ENCODE results near the gene PTH1R. TPM values are rescaled to one million over a fixed set of nuclear protein-coding genes. Genes with fewer than 3 reads are reported as not detected.
"Not testable (repeated sequence)": the region's sequence is repeated elsewhere in the genome, so short reads cannot be mapped to it uniquely, and the experiment has no call there.

The PTH1R gene
- total RNA-seq, 2 experiments from 2014 or later, result not detected

- H3K27ac Mint-ChIP-seq, result no peak overlapping the region
These were observed 27.7 kb downstream of the PTH1R start for GRCh38 chr3:46905213-46905560.

GRCh38 chr3:46905661-46906451 lies 28.3 kb downstream of the PTH1R start:
- intact Hi-C loops (cut with micrococcal nuclease), result loop anchor here (5.0 kb wide), 1 partner anchor 59 kb away; no protein-coding TSS in a partner anchor
- H3K27ac Mint-ChIP-seq, result no peak overlapping the region
- no peaks in the 10 kb centered on the region for H3K27me3 Mint-ChIP-seq
- ChIA-PET POLR2A (no interaction called here), CTCF (no interaction called here)
- H3K36me3 Mint-ChIP-seq, result no peaks in the 10 kb centered on the region
- no peaks in the 10 kb centered on the region for H3K9me3 Mint-ChIP-seq
- peaks cover 7% of the 10 kb centered on the region for H3K4me1 Mint-ChIP-seq (ENCODE audit: low read depth)
- DNase-seq, result no peak
- H3K4me3 Mint-ChIP-seq, result no peak overlapping the region

More at GRCh38 chr3:46905213-46905560, 27.7 kb downstream of the PTH1R start:
- Mint-ChIP-seq H3K36me3 (no peaks in the 10 kb centered on the region), H3K4me1 (ENCODE audit: low read depth) (peaks cover 7% of the 10 kb centered on the region), H3K9me3 (no peaks in the 10 kb centered on the region), H3K4me3 (no peak overlapping the region), H3K27me3 (no peaks in the 10 kb centered on the region)
- intact Hi-C loops (cut with micrococcal nuclease), result loop anchor here (5.0 kb wide), 1 partner anchor 58 kb away; no protein-coding TSS in a partner anchor
- ChIA-PET POLR2A (no interaction called here), CTCF (interaction anchor here (0.6 kb wide), 1 partner anchor 8 kb away, joined by 5 read pairs; no protein-coding TSS in a partner anchor)
- DNase-seq, result no peak

DNA sequence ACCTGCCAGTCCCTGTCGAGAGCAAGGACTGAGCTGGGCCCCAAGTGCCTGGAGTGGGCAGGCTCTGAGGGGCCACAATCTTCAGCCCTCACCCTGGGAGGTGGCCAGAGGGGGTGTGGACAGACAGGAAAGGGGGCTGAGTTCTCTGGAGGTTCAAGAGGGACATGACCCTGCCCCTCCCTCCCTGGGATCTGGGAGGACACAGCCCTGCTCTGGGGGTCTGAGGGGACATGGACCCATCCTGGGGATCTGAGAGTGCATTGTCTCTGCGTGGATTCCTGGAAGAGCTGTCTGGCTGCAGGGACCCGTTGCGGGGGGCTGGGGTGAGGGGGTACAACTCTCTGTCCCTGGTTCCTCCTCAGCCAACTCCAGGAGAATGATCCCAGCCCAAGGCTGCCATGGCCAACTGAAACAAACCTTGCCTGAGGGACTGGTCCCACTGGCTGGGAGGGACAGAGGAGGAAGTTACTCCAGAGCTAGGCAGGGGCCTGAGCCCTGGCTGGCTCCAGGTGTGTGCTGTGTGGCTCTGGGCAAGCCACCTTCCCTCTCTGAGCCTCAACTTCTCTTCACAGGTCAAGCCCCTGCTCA lies 29.0 kb downstream of the PTH1R start:
- H3K9me3 Mint-ChIP-seq, result no peaks in the 10 kb centered on the region
- intact Hi-C loops (cut with micrococcal nuclease), result loop anchor here (5.0 kb wide), 1 partner anchor 59 kb away; no protein-coding TSS in a partner anchor
- no peak for DNase-seq
- peaks cover 7% of the 10 kb centered on the region for H3K4me1 Mint-ChIP-seq (ENCODE audit: low read depth)
- H3K27me3 Mint-ChIP-seq, result no peaks in the 10 kb centered on the region
- POLR2A ChIA-PET, result no interaction called here
- no peak overlapping the region for H3K27ac Mint-ChIP-seq
- H3K36me3 Mint-ChIP-seq, result no peaks in the 10 kb centered on the region
- CTCF ChIA-PET, result no interaction called here
- H3K4me3 Mint-ChIP-seq, result no peak overlapping the region

DNA sequence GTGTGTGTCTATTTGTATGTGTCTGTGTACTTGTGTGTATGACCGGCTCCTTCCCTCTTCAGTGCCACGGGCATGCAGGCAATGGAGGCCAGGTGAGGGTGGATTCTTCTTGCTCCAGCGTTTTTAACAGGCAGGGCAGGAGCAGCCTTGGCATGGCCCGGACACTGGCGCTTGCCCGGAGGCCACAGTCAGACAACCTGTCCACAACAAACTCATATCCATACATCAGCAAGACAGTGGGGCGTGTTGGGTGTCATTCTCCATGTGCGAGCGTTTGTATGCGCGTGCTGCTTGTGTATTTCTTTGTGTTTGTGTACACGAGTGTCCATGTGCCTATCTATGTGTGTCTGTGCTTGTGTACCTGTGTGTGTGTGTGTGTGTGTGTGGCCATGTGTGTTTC lies 29.8 kb downstream of the PTH1R start:
- intact Hi-C loops (cut with micrococcal nuclease), result loop anchor here (5.0 kb wide), 1 partner anchor 60 kb away; no protein-coding TSS in a partner anchor
- CTCF ChIA-PET, result no interaction called here
- Mint-ChIP-seq H3K27ac (no peak overlapping the region), H3K4me1 (ENCODE audit: low read depth) (peaks cover 7% of the 10 kb centered on the region), H3K4me3 (no peak overlapping the region), H3K27me3 (no peaks in the 10 kb centered on the region), H3K9me3 (no peaks in the 10 kb centered on the region), H3K36me3 (no peaks in the 10 kb centered on the region)
- POLR2A ChIA-PET, result no interaction called here
- no peak for DNase-seq

- POLR2A ChIA-PET, result no interaction called here
- CTCF ChIA-PET, result no interaction called here
- DNase-seq, result no peak
- Mint-ChIP-seq H3K27me3 (no peaks in the 10 kb centered on the region), H3K36me3 (no peaks in the 10 kb centered on the region), H3K27ac (no peak overlapping the region), H3K9me3 (no peaks in the 10 kb centered on the region), H3K4me3 (no peak overlapping the region), H3K4me1 (ENCODE audit: low read depth) (peaks cover 9% of the 10 kb centered on the region)
- intact Hi-C loops (cut with micrococcal nuclease), result loop anchor here (5.0 kb wide), 1 partner anchor 61 kb away; no protein-coding TSS in a partner anchor
These were observed 30.4 kb downstream of the PTH1R start for GRCh38 chr3:46907960-46908293.

DNA sequence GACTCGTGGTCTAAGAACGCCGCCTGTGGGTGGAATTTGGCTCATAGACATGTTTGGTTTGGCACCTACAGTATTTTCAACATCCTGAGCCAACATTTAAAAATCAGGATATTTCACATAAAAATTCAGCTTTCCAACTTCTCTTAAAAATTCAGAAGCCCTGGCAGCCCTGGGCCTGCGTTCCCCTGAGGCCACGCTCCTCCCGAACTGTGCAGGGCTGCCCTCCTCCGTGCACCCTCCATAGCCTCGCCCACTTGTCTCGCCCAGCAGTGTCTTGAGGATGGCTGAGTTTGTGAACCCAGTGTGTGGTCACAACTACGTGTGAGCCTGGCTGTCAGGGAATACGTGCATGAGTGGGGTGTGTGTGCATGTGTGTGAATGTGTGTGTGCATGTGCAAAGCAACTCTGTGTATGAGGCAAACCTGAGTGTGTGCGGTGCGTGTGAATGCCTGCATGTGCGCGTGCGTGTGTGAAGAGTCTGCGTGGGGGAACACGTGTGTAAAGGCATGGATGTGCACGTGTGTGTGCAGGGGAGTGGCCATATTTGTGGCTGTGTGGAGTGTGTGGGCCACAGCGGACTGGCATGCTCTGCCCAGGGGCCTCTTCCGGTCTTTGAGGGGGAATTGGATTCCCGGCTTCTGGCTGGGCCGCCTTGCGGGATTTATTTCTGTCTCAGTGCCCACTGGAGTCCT lies 30.9 kb downstream of the PTH1R start:
- intact Hi-C loops (cut with micrococcal nuclease), result loop anchor here (5.0 kb wide), 1 partner anchor 61 kb away; no protein-coding TSS in a partner anchor
- H3K27ac Mint-ChIP-seq, result no peak overlapping the region

DNA sequence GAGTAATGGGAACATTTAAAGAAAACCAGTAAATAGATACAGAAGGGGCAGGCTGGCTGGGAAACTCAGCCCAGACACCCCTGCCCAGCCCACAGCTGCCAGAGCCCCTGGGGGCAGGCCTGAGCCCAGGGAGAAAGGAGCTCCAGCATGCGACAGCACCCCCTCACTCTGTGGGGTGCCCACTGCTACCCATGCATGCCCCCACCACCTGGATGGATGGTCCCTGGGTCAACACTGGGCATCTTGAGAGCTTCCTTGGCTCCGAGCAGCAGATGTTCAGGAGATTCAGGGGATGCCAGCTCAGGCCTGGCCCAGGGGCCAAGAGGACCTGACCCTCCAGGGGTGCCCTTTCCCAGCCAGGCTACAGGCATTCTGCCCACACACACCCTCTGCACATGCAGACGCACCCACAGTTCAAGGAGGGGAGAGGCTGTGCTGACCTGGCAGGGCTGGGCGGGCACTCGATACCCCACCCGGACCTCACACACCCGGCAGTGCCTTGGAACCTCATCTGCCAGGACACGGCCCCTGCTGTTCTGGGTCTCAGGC lies 31.5 kb downstream of the PTH1R start:
- Mint-ChIP-seq H3K4me3 (no peak overlapping the region), H3K27me3 (no peaks in the 10 kb centered on the region), H3K27ac (no peak overlapping the region), H3K9me3 (no peaks in the 10 kb centered on the region), H3K36me3 (no peaks in the 10 kb centered on the region), H3K4me1 (ENCODE audit: low read depth) (peaks cover 19% of the 10 kb centered on the region)
- intact Hi-C loops (cut with micrococcal nuclease), result loop anchor here (1.0 to 5.0 kb wide), 2 partner anchors 43 to 62 kb away; no protein-coding TSS in a partner anchor
- no peak for DNase-seq
- POLR2A ChIA-PET, result no interaction called here
- CTCF ChIA-PET, result interaction anchor here (0.6 to 1.9 kb wide), 24 partner anchors 10 to 420 kb away, joined by 3 to 26 read pairs (median 4); partner anchors contain the start of genes ALS2CL and PRSS50

More for the DNA sequence above, 30.9 kb downstream of the PTH1R start:
- CTCF ChIA-PET, result interaction anchor here (1.4 to 1.9 kb wide), 8 partner anchors 10 to 191 kb away, joined by 3 to 26 read pairs (median 8); partner anchors contain the start of gene PRSS50
- H3K36me3 Mint-ChIP-seq, result no peaks in the 10 kb centered on the region
- POLR2A ChIA-PET, result no interaction called here
- no peaks in the 10 kb centered on the region for H3K27me3 Mint-ChIP-seq
- H3K4me1 Mint-ChIP-seq (ENCODE audit: low read depth), result peaks cover 12% of the 10 kb centered on the region
- DNase-seq, result no peak
- no peaks in the 10 kb centered on the region for H3K9me3 Mint-ChIP-seq
- no peak overlapping the region for H3K4me3 Mint-ChIP-seq

DNA sequence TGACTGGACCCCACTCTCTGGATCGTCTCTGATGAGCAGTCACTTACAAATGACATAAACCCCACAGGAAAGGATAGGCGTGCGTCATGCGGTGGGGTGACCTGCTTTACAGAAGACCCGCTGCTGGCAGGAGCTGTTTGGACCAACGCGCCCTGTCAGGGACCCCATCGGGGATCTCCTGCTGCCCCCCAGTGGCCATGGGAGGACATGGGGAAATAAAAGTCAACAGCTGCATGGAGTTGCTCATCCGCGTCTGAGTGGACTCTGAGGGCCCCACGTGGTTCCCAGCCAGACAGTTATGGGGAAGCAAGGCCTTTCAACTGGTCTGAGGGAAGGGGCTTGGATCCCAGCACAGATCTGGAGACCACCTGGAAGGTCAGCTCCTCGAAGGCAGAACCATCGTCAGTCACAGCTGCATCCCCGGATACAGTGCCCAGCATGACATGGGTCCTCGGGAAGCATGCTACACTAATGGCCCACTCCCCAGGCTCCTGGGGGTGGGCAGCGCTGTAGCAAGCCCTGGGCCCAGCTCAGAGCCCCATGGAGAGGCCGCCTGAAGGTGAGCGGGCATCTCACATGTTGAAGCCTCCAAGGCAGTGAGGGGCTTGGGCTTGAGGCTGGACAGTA lies 32.1 kb downstream of the PTH1R start:
- Mint-ChIP-seq H3K4me3 (no peak overlapping the region), H3K9me3 (no peaks in the 10 kb centered on the region)

DNA sequence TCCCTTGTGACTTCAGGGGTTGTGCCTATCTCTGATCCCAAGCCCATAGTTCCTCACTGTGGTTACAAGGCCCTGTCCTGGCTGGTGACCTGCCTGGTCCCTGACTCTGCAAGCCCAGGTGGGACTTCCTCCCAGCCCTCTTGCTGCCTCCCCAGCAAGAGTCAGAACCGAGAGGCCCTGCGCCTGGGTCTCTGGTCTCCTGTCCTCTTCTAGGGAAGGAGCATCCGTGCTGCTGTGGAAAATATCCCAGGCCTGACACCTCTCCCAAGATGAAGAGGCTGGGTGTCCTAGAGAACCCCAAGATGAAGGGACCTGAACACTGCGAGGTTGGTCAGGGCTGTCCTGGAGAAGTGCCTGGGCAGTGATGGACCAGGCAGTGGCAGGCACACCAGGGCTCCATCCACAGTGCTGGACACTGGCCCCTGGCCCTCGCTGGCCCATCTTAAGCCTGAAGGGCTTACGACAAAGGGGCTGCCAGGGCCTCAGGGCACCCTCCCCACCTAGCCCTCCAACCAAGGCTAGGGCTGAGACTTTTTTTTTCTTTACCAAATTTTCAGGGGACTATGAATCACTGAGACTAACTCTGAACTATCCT lies 32.7 kb downstream of the PTH1R start:
- Mint-ChIP-seq H3K27ac (no peak overlapping the region), H3K4me1 (ENCODE audit: low read depth) (peaks cover 23% of the 10 kb centered on the region), H3K36me3 (no peaks in the 10 kb centered on the region)

More for the DNA sequence above, 32.1 kb downstream of the PTH1R start:
- peaks cover 21% of the 10 kb centered on the region for H3K4me1 Mint-ChIP-seq (ENCODE audit: low read depth)
- no peaks in the 10 kb centered on the region for H3K36me3 Mint-ChIP-seq
- intact Hi-C loops (cut with micrococcal nuclease), result loop anchor here (1.0 to 5.0 kb wide), 2 partner anchors 43 to 62 kb away; no protein-coding TSS in a partner anchor
- H3K27ac Mint-ChIP-seq, result no peak overlapping the region
- no peaks in the 10 kb centered on the region for H3K27me3 Mint-ChIP-seq
- peak; percentile 90 for DNase-seq
- POLR2A ChIA-PET, result no interaction called here
- CTCF ChIA-PET, result interaction anchor here (0.6 to 1.9 kb wide), 26 partner anchors 9 to 470 kb away, joined by 3 to 26 read pairs (median 4); partner anchors contain the start of genes ALS2CL and PRSS50

GRCh38 chr3:46910914-46911313 lies 33.4 kb downstream of the PTH1R start:
- DNase-seq; H3K4me3 Mint-ChIP-seq; H3K9me3 Mint-ChIP-seq; H3K27ac Mint-ChIP-seq; POLR2A ChIA-PET; H3K36me3 Mint-ChIP-seq; intact Hi-C loops (cut with micrococcal nuclease); H3K27me3 Mint-ChIP-seq: not testable (repeated sequence)
- CTCF ChIA-PET, result interaction anchor here (1.5 kb wide), 1 partner anchor 203 kb away, joined by 3 read pairs; no protein-coding TSS in a partner anchor
- H3K4me1 Mint-ChIP-seq (ENCODE audit: low read depth), result peaks cover 29% of the 10 kb centered on the region

More for the DNA sequence above, 32.7 kb downstream of the PTH1R start:
- ChIA-PET CTCF (interaction anchor here (0.6 to 1.9 kb wide), 23 partner anchors 9 to 469 kb away, joined by 3 to 26 read pairs (median 4); partner anchors contain the start of genes ALS2CL and PRSS50), POLR2A (no interaction called here)
- Mint-ChIP-seq H3K27me3 (no peaks in the 10 kb centered on the region), H3K4me3 (no peak overlapping the region), H3K9me3 (no peaks in the 10 kb centered on the region)
- intact Hi-C loops (cut with micrococcal nuclease), result no loop called here
- DNase-seq, result no peak

DNA sequence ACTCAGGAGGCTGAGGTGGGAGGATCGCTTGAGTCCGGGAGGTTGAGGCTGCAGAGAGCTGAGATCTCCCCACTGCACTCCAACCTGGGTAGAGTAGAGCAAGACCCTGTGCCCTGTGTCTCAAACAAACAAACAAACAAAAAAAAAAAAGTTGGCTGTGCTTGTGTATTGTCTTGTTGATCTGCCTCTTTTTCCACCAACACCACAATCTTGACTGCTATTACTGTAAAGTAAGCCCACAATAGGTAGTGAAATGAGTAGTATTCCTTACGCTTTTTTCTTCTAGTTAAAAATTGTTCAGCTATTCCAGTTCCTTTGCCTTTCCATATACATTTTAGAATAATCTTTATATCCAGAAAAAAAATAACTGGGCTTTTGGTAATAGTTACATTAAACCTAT lies 35.5 kb downstream of the PTH1R start:
- intact Hi-C loops (cut with micrococcal nuclease), result no loop called here

More for the DNA sequence above, 35.5 kb downstream of the PTH1R start:
- Mint-ChIP-seq H3K9me3 (no peaks in the 10 kb centered on the region), H3K27me3 (no peaks in the 10 kb centered on the region), H3K4me1 (ENCODE audit: low read depth) (peaks cover 32% of the 10 kb centered on the region), H3K36me3 (peaks cover 13% of the 10 kb centered on the region), H3K4me3 (no peak overlapping the region), H3K27ac (no peak overlapping the region)
- ChIA-PET POLR2A (interaction anchor here (0.6 to 0.7 kb wide), 2 partner anchors 35 to 77 kb away, joined by 3 to 5 read pairs; no protein-coding TSS in a partner anchor), CTCF (interaction anchor here (0.6 to 1.7 kb wide), 13 partner anchors 8 to 401 kb away, joined by 3 to 5 read pairs (median 3); no protein-coding TSS in a partner anchor)
- no peak for DNase-seq
